ENCODE data around the gene CCDC3. TPM values are rescaled to one million over a fixed set of nuclear protein-coding genes. Genes with fewer than 3 reads are reported as not detected.

Gene CCDC3
- polyA plus RNA-seq, 1 of the 3 experiments (the other 2 are of a cell fraction), result 0.02 TPM

DNA sequence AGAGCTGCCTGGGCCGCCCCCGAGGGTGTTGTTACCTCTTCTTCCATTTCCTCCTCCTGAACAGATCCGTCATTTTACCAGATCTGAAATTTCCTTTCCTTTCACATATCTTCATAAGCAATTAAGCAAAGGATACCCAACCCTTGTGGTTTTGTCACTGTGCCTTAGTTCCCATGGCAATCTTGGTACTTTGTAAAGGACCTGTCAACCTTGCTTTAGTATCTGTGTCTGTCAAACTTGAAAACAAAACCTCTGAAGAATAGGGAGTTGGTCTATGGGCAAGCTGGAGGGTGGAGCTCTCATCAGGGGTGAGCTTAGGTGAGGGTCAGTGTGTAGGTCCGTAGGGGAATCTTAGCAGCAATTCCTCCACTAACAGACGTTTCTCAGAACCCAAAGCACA, 25.4 kb upstream of the CCDC3 start:
- no peak overlapping the region for H3K9ac ChIP-seq
- CTCF ChIA-PET, result interaction anchor here (2.3 kb wide), 1 partner anchor 30 kb away, joined by 5 read pairs; no protein-coding TSS in a partner anchor
- H3K4me2 ChIP-seq, result no peak overlapping the region
- H3K27ac ChIP-seq (ENCODE audit: low read depth in 2 of 2, low read length in 1 of 2), result no peak overlapping the region
- WGBS (ENCODE audit: low lambda C conversion rate), result 11% methylated on average over 5 of the region's 5 CpGs
- no peak overlapping the region for H2AFZ ChIP-seq (ENCODE audit: low read depth)
- TF ChIP-seq, protein P1, sequence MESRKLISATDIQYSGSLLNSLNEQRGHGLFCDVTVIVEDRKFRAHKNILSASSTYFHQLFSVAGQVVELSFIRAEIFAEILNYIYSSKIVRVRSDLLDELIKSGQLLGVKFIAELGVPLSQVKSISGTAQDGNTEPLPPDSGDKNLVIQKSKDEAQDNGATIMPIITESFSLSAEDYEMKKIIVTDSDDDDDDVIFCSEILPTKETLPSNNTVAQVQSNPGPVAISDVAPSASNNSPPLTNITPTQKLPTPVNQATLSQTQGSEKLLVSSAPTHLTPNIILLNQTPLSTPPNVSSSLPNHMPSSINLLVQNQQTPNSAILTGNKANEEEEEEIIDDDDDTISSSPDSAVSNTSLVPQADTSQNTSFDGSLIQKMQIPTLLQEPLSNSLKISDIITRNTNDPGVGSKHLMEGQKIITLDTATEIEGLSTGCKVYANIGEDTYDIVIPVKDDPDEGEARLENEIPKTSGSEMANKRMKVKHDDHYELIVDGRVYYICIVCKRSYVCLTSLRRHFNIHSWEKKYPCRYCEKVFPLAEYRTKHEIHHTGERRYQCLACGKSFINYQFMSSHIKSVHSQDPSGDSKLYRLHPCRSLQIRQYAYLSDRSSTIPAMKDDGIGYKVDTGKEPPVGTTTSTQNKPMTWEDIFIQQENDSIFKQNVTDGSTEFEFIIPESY (IDR thresholded peaks at IDR 0.05; ENCODE audit: borderline replicate concordance, low read depth), result no peak
- TF ChIP-seq, protein P2, sequence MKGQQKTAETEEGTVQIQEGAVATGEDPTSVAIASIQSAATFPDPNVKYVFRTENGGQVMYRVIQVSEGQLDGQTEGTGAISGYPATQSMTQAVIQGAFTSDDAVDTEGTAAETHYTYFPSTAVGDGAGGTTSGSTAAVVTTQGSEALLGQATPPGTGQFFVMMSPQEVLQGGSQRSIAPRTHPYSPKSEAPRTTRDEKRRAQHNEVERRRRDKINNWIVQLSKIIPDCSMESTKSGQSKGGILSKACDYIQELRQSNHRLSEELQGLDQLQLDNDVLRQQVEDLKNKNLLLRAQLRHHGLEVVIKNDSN (IDR thresholded peaks at IDR 0.05; ENCODE audit: borderline replicate concordance, low read depth), result no peak
- TF ChIP-seq SIN3A (IDR thresholded peaks at IDR 0.05; ENCODE audit: borderline replicate concordance, low read depth, low read length) (no peak), FOXM1 (IDR thresholded peaks at IDR 0.05; ENCODE audit: low read depth) (no peak), TEAD4 (IDR thresholded peaks at IDR 0.05; ENCODE audit: borderline replicate concordance, insufficient read depth) (no peak), EP300 (IDR thresholded peaks at IDR 0.05; ENCODE audit: borderline replicate concordance in 1 of 2, low read depth in 1 of 2, low read length in 1 of 2) (no peak), POLR2AphosphoS5 (IDR thresholded peaks at IDR 0.05; ENCODE audit: low read depth, low read length) (no peak), FOSL2 (IDR thresholded peaks at IDR 0.05; ENCODE audit: borderline replicate concordance, low read depth) (no peak), GABPA (IDR thresholded peaks at IDR 0.05; ENCODE audit: low read depth) (no peak), RFX5 (IDR thresholded peaks at IDR 0.05; ENCODE audit: low read length) (no peak)
- TF ChIP-seq, protein P3, sequence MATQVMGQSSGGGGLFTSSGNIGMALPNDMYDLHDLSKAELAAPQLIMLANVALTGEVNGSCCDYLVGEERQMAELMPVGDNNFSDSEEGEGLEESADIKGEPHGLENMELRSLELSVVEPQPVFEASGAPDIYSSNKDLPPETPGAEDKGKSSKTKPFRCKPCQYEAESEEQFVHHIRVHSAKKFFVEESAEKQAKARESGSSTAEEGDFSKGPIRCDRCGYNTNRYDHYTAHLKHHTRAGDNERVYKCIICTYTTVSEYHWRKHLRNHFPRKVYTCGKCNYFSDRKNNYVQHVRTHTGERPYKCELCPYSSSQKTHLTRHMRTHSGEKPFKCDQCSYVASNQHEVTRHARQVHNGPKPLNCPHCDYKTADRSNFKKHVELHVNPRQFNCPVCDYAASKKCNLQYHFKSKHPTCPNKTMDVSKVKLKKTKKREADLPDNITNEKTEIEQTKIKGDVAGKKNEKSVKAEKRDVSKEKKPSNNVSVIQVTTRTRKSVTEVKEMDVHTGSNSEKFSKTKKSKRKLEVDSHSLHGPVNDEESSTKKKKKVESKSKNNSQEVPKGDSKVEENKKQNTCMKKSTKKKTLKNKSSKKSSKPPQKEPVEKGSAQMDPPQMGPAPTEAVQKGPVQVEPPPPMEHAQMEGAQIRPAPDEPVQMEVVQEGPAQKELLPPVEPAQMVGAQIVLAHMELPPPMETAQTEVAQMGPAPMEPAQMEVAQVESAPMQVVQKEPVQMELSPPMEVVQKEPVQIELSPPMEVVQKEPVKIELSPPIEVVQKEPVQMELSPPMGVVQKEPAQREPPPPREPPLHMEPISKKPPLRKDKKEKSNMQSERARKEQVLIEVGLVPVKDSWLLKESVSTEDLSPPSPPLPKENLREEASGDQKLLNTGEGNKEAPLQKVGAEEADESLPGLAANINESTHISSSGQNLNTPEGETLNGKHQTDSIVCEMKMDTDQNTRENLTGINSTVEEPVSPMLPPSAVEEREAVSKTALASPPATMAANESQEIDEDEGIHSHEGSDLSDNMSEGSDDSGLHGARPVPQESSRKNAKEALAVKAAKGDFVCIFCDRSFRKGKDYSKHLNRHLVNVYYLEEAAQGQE (IDR thresholded peaks at IDR 0.05; ENCODE audit: low read depth, low read length), result no peak
- no peaks in the 10 kb centered on the region for H3K4me1 ChIP-seq (ENCODE audit: control insufficient read depth in 1 of 2, insufficient read depth in 2 of 2, low read depth in 1 of 2, low read length in 1 of 2)
- H3K9me2 ChIP-seq, result no peaks in the 10 kb centered on the region
- no peaks in the 10 kb centered on the region for H3K9me3 ChIP-seq
- H3K27me3 ChIP-seq (ENCODE audit: insufficient read depth), result no peaks in the 10 kb centered on the region
- POLR2A ChIA-PET, result no interaction called here
- no peak for DNase-seq
- H3K36me3 ChIP-seq (replicated peaks in 1 of 2; ENCODE audit: control insufficient read depth in 1 of 2, insufficient read depth in 2 of 2, low read length in 1 of 2), result no peaks in the 10 kb centered on the region
- H3K4me3 ChIP-seq (ENCODE audit: low read depth in 2 of 2, low read length in 1 of 2), result no peak overlapping the region
- H3K79me2 ChIP-seq (ENCODE audit: insufficient read depth), result no peaks in the 10 kb centered on the region
- no peaks in the 10 kb centered on the region for H4K20me1 ChIP-seq (ENCODE audit: insufficient read depth)
- no peaks in the 10 kb centered on the region for H3F3A ChIP-seq (replicated peaks; ENCODE audit: insufficient read depth)

Measured in SK-N-SH (cell line).